Kidney (tissue), 14 donors: ENCODE measurements around the gene ADCY2. TPM values are rescaled to one million over a fixed set of nuclear protein-coding genes. Genes with fewer than 3 reads are reported as not detected.

Experiments
- DNase-seq, 5 donors: peaks; one replicate each; pipeline ENCODE4 v3.0.0-alpha.2; 2013 to 2020
- FAIRE-seq: peaks from 2 replicates; lab custom pipeline; 2012; peaks lifted over from hg19 to GRCh38; lab: Jason Lieb, UNC
- H3K27ac ChIP-seq, 2 donors: one replicate each; pipeline ENCODE4 v1.7.0; 2013; ENCODE audit warnings: low read depth in 2 of 2, low read length in 2 of 2, inconsistent platforms in 1 of 2
- H3K27me3 ChIP-seq: one replicate; pipeline ENCODE4 v1.7.1; 2013; ENCODE audit warnings: low read length, inconsistent platforms; ENCODE audit not compliant: control insufficient read depth, insufficient read depth
- H3K36me3 ChIP-seq, 3 donors: one replicate each; pipeline versions ENCODE4 v1.7.0 to v1.7.1; 2013; ENCODE audit warnings: low read length in 3 of 3, control low read depth in 1 of 3, inconsistent platforms in 1 of 3; ENCODE audit not compliant: insufficient read depth in 3 of 3, control insufficient read depth in 2 of 3
- H3K4me1 ChIP-seq, 3 donors: one replicate each; pipeline versions ENCODE4 v1.7.0 to v1.7.1; 2013; ENCODE audit warnings: low read length in 3 of 3, inconsistent platforms in 1 of 3, low read depth in 1 of 3; ENCODE audit not compliant: control insufficient read depth in 2 of 3, insufficient read depth in 2 of 3
- H3K4me3 ChIP-seq, 3 donors: one replicate each; pipeline versions ENCODE4 v1.7.0 to v1.8.1; 2013; ENCODE audit warnings: low read length in 3 of 3, control low read depth in 1 of 3, inconsistent platforms in 1 of 3
- H3K9ac ChIP-seq, 3 donors: one replicate each; pipeline versions ENCODE4 v1.7.0 to v1.7.1; 2013; ENCODE audit warnings: low read length in 3 of 3, control low read depth in 1 of 3, inconsistent platforms in 1 of 3
- H3K9me3 ChIP-seq, 3 donors: one replicate each; pipeline versions ENCODE4 v1.7.0 to v1.7.1; 2013; ENCODE audit warnings: low read length in 3 of 3, control low read depth in 1 of 3, inconsistent platforms in 1 of 3; ENCODE audit not compliant: control insufficient read depth in 2 of 3, insufficient read depth in 1 of 3
- intact Hi-C: fragments of 100-400 bp; cut with DNase I; formaldehyde crosslinking; loops from one replicate; pipeline ENCODE4 v1.11.1; 2022
- polyA plus RNA-seq: library from polyadenylated mRNA; stranded (reverse); fragments of 350-450 nt; fragmentation: Illumina TruSeq; extraction: RNeasy Lipid Tissue Mini Kit (QIAGEN cat#74804); gene quantifications from one replicate; pipeline ENCODE4 v1.2.3, GENCODE V29; 2014; ENCODE audit warnings: low read depth, low replicate concordance; ENCODE audit not compliant: insufficient read depth
- total RNA-seq: library from RNA; stranded (reverse); fragmentation: NEBNext Ultra II Directional; extraction: Animal tissue kit (Norgen Biotek cat#: 25700); gene quantifications from one replicate; pipeline ENCODE4 v1.2.1, GENCODE V29; 2021
- TF ChIP-seq, protein P1 (sequence below): IDR thresholded peaks from 3 replicates; pipeline ENCODE4 v1.5.1; 2012; ENCODE audit warnings: mild to moderate bottlenecking, moderate library complexity, borderline replicate concordance; ENCODE audit not compliant: insufficient read depth; ENCODE audit errors: extremely low read depth
- donor health status: control.
- donor health status: control.
- donor health status: control.
- donor health status: control.
- donor health status: control.
- donor health status: DM: yes; HTN: yes; CAD: no.
- donor health status: Normal renal cell carcinoma (clear cell type).

The ADCY2 gene
- total and polyA plus RNA-seq, 2 donors from 2014 or later: 0.17 to 2.2 TPM

DNA sequence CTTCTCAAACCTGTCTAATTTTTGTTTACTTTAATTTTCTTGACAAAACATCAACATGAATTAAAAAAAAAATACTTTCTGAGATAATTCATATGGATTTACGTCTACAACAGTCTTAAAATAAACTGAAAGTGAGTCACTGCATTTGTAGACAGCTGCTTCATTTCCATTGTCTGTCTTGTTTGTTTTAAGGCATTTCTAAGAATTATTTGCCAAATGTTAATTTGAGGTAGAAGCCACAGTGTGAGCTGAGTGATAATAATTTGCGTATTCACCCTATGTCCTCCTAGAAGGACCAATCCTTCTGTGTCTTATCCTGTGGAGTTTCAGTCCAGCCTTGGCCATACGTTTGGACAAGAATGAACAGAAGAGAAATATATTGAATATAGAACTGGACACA is 280.5 kb downstream of the ADCY2 start:
- peaks cover 0 to 4% (median 0%) of the 10 kb centered on the region in 3 donors for H3K4me1 ChIP-seq
- no peak overlapping the region for H3K9ac ChIP-seq
- H3K27me3 ChIP-seq: no peaks in the 10 kb centered on the region
- FAIRE-seq (no peak), DNase-seq (no peak)
- H3K9me3 ChIP-seq: no peaks in the 10 kb centered on the region
- H3K36me3 ChIP-seq: no peaks in the 10 kb centered on the region
- H3K4me3 ChIP-seq: no peak overlapping the region
- H3K27ac ChIP-seq: no peak overlapping the region
- TF ChIP-seq, protein P1, sequence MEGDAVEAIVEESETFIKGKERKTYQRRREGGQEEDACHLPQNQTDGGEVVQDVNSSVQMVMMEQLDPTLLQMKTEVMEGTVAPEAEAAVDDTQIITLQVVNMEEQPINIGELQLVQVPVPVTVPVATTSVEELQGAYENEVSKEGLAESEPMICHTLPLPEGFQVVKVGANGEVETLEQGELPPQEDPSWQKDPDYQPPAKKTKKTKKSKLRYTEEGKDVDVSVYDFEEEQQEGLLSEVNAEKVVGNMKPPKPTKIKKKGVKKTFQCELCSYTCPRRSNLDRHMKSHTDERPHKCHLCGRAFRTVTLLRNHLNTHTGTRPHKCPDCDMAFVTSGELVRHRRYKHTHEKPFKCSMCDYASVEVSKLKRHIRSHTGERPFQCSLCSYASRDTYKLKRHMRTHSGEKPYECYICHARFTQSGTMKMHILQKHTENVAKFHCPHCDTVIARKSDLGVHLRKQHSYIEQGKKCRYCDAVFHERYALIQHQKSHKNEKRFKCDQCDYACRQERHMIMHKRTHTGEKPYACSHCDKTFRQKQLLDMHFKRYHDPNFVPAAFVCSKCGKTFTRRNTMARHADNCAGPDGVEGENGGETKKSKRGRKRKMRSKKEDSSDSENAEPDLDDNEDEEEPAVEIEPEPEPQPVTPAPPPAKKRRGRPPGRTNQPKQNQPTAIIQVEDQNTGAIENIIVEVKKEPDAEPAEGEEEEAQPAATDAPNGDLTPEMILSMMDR: no peak
- intact Hi-C loops: no loop called here

DNA sequence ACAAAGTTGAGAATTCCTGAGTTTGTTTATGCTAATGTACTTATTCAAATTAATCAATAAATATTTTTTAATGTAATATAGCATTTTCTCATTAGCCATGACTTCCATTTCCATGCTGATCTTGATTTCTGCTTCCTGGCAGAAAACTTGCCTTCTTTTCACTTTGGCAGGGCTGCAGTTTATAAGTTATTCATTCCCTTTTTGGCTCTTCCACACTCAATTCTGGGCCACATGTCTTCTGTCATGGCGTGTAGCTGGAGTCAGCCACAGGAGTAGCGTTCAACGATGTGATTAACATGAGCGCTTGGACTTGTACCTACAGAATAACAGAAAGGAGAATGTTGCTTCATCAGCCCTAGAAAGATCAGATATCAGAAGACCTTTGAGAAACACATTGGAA is 282.1 kb downstream of the ADCY2 start:
- FAIRE-seq (no peak), DNase-seq (no peak)
- TF ChIP-seq, protein P1: no peak
- Histone ChIP-seq H3K27me3 (no peaks in the 10 kb centered on the region), H3K9me3 (no peaks in the 10 kb centered on the region), H3K9ac (no peak overlapping the region), H3K36me3 (no peaks in the 10 kb centered on the region), H3K4me3 (no peak overlapping the region), H3K27ac (no peak overlapping the region), H3K4me1 (peaks cover 0 to 4% (median 0%) of the 10 kb centered on the region in 3 donors)
- intact Hi-C loops: no loop called here

DNA sequence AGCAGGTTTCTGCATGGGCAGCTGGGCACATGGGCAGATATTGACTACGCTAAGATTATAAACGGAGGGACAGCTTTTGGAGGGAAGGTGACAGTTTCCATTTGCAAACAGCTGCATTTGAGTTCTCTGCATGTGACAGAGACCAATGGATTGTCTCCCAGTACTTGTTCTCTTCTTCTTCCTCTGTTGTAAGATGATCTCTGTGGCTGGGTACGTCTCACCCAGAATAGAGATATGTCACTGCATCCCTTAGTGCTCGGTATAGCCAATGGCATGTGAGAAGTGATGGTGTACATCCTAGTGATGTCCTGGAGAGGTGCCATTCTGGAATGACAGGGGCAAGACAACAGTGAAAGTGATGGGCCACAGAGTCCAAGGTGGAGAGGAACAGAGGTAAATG is 283.7 kb downstream of the ADCY2 start:
- H3K4me3 ChIP-seq: no peak overlapping the region
- FAIRE-seq (no peak), DNase-seq (no peak)
- no peaks in the 10 kb centered on the region for H3K27me3 ChIP-seq
- H3K9me3 ChIP-seq: no peaks in the 10 kb centered on the region
- peaks cover 0 to 4% (median 0%) of the 10 kb centered on the region in 3 donors for H3K4me1 ChIP-seq
- TF ChIP-seq, protein P1: no peak
- intact Hi-C loops: no loop called here
- no peak overlapping the region for H3K27ac ChIP-seq
- no peak overlapping the region for H3K9ac ChIP-seq
- H3K36me3 ChIP-seq: no peaks in the 10 kb centered on the region

DNA sequence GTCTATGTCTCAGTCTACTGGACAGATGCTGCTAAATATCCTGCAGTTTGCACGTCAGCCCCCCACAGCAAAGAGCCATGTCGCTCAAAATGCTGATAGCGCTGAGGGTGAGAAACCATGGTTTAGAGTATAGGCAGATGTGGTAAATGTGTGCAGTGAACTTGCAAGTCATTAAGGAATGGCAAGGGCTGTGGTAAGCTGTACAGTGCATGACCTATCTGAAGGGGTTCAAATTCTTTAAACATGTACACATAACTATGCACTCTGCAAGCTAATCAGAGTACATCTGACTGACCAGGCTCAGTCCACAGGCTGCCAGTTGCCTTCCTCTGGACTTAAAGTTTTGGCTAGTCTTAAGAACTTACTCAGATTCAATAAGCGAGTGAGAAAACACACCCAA is 284.3 kb downstream of the ADCY2 start:
- no peak overlapping the region for H3K9ac ChIP-seq
- DNase-seq (no peak), FAIRE-seq (no peak)
- H3K27me3 ChIP-seq: no peaks in the 10 kb centered on the region
- H3K9me3 ChIP-seq: no peaks in the 10 kb centered on the region
- H3K4me1 ChIP-seq: peaks cover 0 to 4% (median 0%) of the 10 kb centered on the region in 3 donors
- TF ChIP-seq, protein P1: no peak
- H3K4me3 ChIP-seq: no peak overlapping the region
- H3K27ac ChIP-seq: no peak overlapping the region
- no peaks in the 10 kb centered on the region for H3K36me3 ChIP-seq
- intact Hi-C loops: no loop called here
